HG03103 (cell line): Measurements from ENCODE around the gene GNAS.
A peak's percentile ranks its signal among the peaks of the same experiment; 100 is the strongest.
"Not testable (repeated sequence)": the region's sequence is repeated elsewhere in the genome, so short reads cannot be mapped to it uniquely, and the experiment has no call there.

Experiments
- ATAC-seq: cut with Tn5 transposase; IDR thresholded peaks from one replicate; pipeline ENCODE4 v1.9.1; 2021; ENCODE audit warnings: low read depth; ENCODE audit not compliant: unreplicated experiment

Gene GNAS

GRCh38 chr20:58826271-58826670 is 26.2 kb upstream of the GNAS start:
- ATAC-seq: no peak

- ATAC-seq: no peak
Observed at GRCh38 chr20:58828136-58828535, 24.4 kb upstream of the GNAS start.

- not testable (repeated sequence) for ATAC-seq
Observed at GRCh38 chr20:58828804-58829203, 23.7 kb upstream of the GNAS start.

GRCh38 chr20:58829531-58829941 is 23.0 kb upstream of the GNAS start:
- ATAC-seq: no peak

GRCh38 chr20:58832457-58832856 is 20.1 kb upstream of the GNAS start:
- no peak for ATAC-seq

- ATAC-seq: no peak
Observed at GRCh38 chr20:58833921-58834320, 18.6 kb upstream of the GNAS start.

GRCh38 chr20:58835231-58835630 is 17.3 kb upstream of the GNAS start:
- ATAC-seq: no peak

GRCh38 chr20:58836616-58837204 is 15.8 kb upstream of the GNAS start:
- no peak for ATAC-seq

GRCh38 chr20:58837717-58838116 is 14.8 kb upstream of the GNAS start:
- no peak for ATAC-seq

GRCh38 chr20:58838174-58838573 is 14.3 kb upstream of the GNAS start:
- no peak for ATAC-seq

GRCh38 chr20:58839474-58839874 is 13.0 kb upstream of the GNAS start:
- no peak for ATAC-seq

GRCh38 chr20:58839991-58840747 is 12.3 kb upstream of the GNAS start:
- no peak for ATAC-seq

- no peak for ATAC-seq
Observed at GRCh38 chr20:58840816-58841538, 11.5 kb upstream of the GNAS start.

- no peak for ATAC-seq
Observed at GRCh38 chr20:58841539-58842264, 10.8 kb upstream of the GNAS start.

GRCh38 chr20:58842276-58842675 is 10.2 kb upstream of the GNAS start:
- ATAC-seq: no peak

GRCh38 chr20:58843128-58843556 is 9.4 kb upstream of the GNAS start:
- ATAC-seq: no peak

GRCh38 chr20:58845706-58846105 is 6.8 kb upstream of the GNAS start:
- ATAC-seq: no peak

GRCh38 chr20:58847463-58847862 is 5.1 kb upstream of the GNAS start:
- no peak for ATAC-seq

GRCh38 chr20:58850693-58851174 is 1.8 kb upstream of the GNAS start, which contains the start of gene GNAS-AS1:
Gene GNAS-AS1, minus strand, starts transcription at chr20:58850902.
- peak; percentile 79 for ATAC-seq

GRCh38 chr20:58851221-58851968 is 1.1 kb upstream of the GNAS start:
- ATAC-seq: no peak
